Activated T-cell treated with anti-CD3 and anti-CD28 coated beads, Interleukin-2, amount 50 U/mL, for 4 hours (primary cell): ENCODE data around the gene ABCA3. TPM values are rescaled to one million over a fixed set of nuclear protein-coding genes. Genes with fewer than 3 reads are reported as not detected.

Experiments
- ATAC-seq, 2 donors: fragments of 200-7000 bp; cut with Tn5 transposase; one replicate each; pipeline ENCODE4 v1.10.0; 2021
- DNase-seq: peaks from one replicate; pipeline ENCODE4 v3.0.0-alpha.2; 2020
- H3K27me3 Mint-ChIP-seq: one replicate; pipeline ENCODE4 v1.8.0; 2021; ENCODE audit warnings: low read depth, mixed read lengths
- H3K36me3 Mint-ChIP-seq: one replicate; pipeline ENCODE4 v1.8.0; 2022; ENCODE audit warnings: mixed read lengths; ENCODE audit not compliant: insufficient read depth
- H3K4me1 Mint-ChIP-seq: one replicate; pipeline ENCODE4 v1.8.0; 2021; ENCODE audit warnings: low read depth, mixed read lengths
- H3K4me3 Mint-ChIP-seq: one replicate; pipeline ENCODE4 v1.8.0; 2021; ENCODE audit warnings: mild to moderate bottlenecking, moderate library complexity, mixed read lengths
- H3K9me3 Mint-ChIP-seq: one replicate; pipeline ENCODE4 v1.8.0; 2021; ENCODE audit warnings: mixed read lengths
- total RNA-seq, 3 donors: library from RNA; stranded (reverse); gene quantifications; one replicate each; pipeline ENCODE4 v1.2.1, GENCODE V29; 2021

ABCA3 gene
- total RNA-seq, 3 donors from 2014 or later: 2.4 to 3.7 (median 2.7) TPM

DNA sequence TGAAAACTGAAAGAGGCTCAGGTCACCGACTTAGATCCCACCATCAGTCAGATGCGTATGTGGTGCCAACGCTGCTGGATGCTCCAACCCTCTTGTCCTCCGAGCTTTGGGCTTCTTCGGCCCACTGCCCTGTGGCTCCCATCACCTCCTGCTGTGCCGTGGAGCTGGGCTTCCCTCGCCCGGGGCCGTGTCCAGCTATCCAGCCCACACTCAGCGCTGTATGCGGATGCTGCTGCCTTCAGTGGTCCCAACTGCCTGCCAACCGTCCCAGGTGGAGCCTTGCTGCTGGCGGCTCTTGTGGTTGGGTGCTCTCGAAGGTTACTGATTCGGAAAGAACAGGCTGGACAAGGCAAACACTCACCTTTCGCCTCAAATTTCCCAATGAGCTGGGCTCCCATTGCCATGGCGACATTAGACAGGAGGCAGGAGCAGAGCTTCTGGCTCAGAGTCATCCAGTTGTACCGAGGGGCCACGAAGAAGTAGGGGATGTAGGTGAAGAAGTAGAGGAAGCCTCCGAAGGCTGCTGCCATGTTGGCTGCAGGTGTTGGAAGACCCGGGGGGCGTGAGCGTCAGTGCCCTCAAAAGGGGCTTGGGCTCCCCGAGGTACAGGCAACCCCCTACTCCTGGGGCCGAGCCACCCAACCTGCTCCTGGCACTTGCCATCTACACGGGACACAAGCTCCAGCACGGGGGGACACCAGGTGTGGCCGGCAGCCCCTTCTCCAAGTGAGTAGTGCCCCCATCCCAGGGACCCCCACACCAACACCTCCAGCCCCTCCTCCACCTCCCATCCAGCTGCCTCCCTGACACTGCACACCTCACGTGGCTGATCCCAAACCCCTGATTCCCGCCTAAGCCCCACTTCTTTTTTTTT lies 32.2 kb downstream of the ABCA3 start:
- Mint-ChIP-seq H3K36me3 (peaks cover 2% of the 10 kb centered on the region), H3K27me3 (no peaks in the 10 kb centered on the region), H3K4me1 (no peaks in the 10 kb centered on the region), H3K9me3 (no peaks in the 10 kb centered on the region), H3K4me3 (no peak overlapping the region)
- DNase-seq: no peak
- no peak for ATAC-seq

DNA sequence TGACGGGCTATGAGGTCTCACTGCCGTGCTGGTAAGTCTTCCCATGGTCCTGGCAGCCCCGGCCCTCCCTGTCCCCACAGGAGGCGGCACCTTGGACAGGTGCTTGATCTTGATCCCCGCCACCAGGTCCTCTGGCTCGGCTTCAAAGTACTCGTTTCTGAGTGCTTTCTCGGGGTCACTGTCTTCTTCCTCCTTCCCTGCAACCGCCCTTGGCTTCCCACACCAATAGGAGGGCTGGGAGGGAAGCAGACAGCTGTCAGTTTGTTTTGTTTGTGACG lies 40.7 kb downstream of the ABCA3 start:
- Mint-ChIP-seq H3K4me3 (no peak overlapping the region), H3K9me3 (no peaks in the 10 kb centered on the region), H3K27me3 (no peaks in the 10 kb centered on the region), H3K36me3 (no peaks in the 10 kb centered on the region), H3K4me1 (no peaks in the 10 kb centered on the region)
- ATAC-seq (no peak), DNase-seq (no peak)

DNA sequence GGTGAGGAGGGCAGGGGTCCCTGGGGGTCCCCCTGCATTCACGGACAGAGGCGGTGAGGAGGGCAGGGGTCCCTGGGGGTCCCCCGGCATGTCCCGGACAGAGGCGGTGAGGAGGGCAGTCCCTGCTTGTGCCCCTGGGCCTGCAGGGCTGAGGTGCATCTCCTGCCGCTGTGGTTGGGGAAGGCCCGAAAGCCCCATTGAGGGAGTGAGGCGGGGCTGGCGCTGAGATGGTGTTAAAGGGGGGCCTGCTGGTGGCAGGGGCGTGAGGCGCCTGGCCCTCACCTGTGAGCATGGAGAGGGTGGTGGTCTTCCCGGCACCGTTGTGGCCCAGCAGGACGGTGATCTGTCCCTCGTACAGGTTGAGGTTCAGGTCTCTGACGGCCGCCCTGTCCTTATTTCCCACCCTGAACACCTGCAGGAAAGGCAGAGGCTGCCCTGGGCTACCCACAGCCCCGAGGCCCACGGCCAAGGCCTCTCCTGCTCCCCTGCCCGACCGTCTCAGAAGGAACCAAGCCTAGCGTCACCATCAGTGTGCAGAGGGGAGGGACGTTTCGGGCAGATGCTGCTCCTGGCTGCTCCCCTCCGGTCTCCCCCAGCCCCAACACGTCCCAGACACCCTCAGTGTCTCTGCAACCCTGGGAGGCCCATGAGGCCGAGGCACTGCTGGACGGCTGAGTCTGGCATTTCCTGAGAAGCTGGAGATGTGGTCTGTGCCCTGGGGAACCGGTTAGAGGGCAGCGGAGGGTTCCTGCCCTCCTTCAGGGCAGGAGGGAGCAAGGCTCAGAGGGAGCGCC lies 41.2 kb downstream of the ABCA3 start:
- Mint-ChIP-seq H3K4me1 (no peaks in the 10 kb centered on the region), H3K4me3 (no peak overlapping the region), H3K27me3 (no peaks in the 10 kb centered on the region), H3K36me3 (no peaks in the 10 kb centered on the region), H3K9me3 (no peaks in the 10 kb centered on the region)
- ATAC-seq (no peak), DNase-seq (no peak)

DNA sequence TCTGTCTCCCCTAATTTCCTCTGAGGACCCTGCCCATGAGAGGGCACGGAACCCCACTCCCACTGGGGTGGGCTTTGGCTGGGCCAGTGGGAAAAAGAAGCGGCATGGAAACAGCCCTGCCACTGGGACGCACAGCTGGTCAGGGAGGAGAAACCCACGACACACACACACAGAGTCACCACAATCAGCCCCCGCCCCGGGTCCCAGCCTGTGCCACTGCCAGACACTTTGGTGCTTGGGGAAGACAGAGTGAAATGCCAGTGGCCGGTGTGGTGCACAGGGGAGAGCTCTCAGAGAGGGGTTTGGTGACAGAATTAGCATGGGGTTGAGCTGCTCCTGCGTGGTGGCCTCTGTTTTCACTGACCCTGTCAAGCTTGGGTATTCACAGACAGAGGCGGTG lies 41.9 kb downstream of the ABCA3 start:
- ATAC-seq (no peak), DNase-seq (no peak)
- Mint-ChIP-seq H3K9me3 (no peaks in the 10 kb centered on the region), H3K27me3 (no peaks in the 10 kb centered on the region), H3K4me1 (no peaks in the 10 kb centered on the region), H3K36me3 (no peaks in the 10 kb centered on the region), H3K4me3 (no peak overlapping the region)

DNA sequence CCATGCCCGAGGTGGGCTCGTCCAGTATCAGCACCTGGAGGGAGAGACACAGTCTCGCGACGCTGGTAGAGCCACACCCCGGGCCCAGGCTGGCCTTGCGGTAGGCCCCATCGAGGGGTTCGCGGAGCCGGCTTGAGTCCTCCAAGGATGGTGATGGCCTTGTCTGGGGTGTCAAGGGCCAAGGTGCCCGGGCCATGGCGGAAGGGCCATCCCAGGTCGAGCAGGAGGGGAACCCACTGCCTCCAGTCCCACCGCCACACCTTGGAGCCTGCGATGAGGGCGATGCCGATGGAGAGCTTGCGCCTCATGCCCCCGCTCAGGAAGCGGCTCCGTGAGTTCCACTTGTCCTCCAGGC lies 43.0 kb downstream of the ABCA3 start:
- Mint-ChIP-seq H3K27me3 (no peaks in the 10 kb centered on the region), H3K4me1 (no peaks in the 10 kb centered on the region), H3K4me3 (no peak overlapping the region), H3K36me3 (no peaks in the 10 kb centered on the region), H3K9me3 (no peaks in the 10 kb centered on the region)
- no peak for DNase-seq
- ATAC-seq: no peak

DNA sequence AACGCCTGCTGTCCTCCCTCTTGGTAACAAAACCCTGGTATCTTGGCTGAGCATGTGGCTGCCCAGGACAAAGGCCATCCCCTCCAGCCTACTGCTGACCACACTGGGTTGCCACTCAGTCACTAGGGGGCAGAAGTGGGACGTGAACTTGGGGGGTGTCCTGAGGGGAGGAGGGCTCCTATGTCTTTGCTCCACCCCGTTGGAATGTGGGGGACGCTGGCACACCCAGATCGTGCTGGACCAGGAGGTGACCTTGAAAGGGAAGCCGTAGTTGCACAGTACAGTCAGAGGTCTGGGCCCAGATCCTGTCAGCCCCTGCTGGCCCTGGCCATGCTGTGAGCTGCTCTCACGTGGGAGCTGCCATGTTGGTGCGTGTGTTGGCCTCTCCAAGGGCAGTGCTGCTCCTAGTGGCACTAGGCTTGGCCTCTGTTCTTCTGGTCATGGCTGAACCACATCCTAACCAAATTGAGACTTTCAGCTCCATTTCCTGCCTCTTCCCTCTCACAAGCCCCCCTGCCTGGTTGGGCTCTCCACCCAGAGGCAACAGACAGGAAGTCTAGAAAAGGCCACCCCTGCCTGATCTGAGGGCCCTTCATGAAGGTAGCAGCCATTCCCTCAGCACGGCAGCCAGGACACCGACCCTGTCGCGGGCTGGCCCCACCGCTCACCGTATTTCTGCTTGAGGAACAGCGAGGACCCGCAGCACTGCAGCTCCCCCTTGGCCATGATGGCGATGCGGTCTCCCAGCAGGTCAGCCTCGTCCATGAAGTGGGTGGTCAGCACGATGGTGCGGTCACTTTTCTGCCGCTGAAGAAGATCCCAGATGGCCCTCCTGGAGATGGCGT lies 43.6 kb downstream of the ABCA3 start:
- DNase-seq (no peak), ATAC-seq (no peak)

DNA sequence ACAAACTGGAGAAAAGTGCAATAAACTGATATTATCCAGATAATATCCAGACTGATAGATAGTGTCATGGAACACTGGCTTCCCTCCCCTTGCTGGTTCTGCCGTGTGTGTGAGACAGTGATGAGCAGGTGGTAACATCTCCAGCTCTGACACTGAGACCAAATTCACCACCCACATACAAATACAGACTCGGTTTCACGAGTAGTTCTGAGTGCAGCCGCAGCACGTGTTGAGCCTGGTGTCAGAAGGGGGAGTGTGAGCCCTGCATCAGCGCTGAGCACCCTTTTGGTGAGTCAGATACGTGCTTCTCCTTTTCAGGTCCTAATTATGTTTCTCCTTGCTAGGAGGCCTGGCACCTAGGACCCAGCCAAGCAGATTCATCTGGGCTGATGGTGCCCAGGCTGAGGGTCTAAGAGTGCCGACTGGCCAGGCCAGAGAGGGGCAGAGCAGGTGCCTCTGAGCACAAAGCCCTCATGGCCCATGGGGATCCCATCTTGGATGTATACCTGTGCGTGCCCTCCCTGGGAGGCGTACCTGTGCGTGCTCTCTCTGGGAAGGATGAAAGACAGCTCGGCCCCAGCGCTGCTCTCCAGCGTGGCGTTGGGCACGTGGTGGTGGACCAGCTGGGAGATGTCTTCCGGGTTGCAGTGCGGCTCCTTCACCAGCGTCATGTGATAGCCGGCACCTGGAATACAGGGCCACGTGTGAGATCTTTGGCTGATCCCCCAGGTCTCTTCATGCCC lies 45.3 kb downstream of the ABCA3 start:
- Mint-ChIP-seq H3K4me1 (no peaks in the 10 kb centered on the region), H3K36me3 (no peaks in the 10 kb centered on the region), H3K9me3 (no peaks in the 10 kb centered on the region), H3K27me3 (no peaks in the 10 kb centered on the region), H3K4me3 (no peak overlapping the region)
- peak; percentile 25 to 30 for ATAC-seq
- no peak for DNase-seq

More for the DNA sequence above, 43.6 kb downstream of the ABCA3 start:
- H3K4me3 Mint-ChIP-seq: no peak overlapping the region
- no peaks in the 10 kb centered on the region for H3K9me3 Mint-ChIP-seq
- H3K4me1 Mint-ChIP-seq: no peaks in the 10 kb centered on the region
- no peaks in the 10 kb centered on the region for H3K27me3 Mint-ChIP-seq
- no peaks in the 10 kb centered on the region for H3K36me3 Mint-ChIP-seq

DNA sequence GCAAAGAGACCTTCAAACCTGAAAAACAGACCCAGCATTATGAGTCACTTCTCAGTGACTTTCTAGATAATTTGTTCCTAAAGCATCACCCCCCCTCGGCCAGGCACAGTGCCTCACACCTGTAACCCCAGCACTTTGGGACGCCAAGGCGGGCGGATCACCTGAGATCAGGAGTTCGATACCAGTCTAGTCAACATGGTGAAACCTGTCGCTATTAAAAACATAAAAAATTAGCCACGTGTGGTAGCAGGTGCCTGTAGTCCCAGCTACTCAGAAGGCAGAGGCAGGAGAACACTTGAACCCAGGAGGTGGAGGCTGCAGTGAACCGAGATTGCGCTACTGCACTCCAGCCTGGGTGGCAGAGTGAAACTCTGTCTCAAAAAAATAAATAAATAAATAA lies 48.3 kb downstream of the ABCA3 start:
- no peak overlapping the region for H3K4me3 Mint-ChIP-seq
- H3K9me3 Mint-ChIP-seq: no peaks in the 10 kb centered on the region
- no peaks in the 10 kb centered on the region for H3K4me1 Mint-ChIP-seq
- ATAC-seq: no peak
- DNase-seq: no peak
- no peaks in the 10 kb centered on the region for H3K27me3 Mint-ChIP-seq
- H3K36me3 Mint-ChIP-seq: no peaks in the 10 kb centered on the region

DNA sequence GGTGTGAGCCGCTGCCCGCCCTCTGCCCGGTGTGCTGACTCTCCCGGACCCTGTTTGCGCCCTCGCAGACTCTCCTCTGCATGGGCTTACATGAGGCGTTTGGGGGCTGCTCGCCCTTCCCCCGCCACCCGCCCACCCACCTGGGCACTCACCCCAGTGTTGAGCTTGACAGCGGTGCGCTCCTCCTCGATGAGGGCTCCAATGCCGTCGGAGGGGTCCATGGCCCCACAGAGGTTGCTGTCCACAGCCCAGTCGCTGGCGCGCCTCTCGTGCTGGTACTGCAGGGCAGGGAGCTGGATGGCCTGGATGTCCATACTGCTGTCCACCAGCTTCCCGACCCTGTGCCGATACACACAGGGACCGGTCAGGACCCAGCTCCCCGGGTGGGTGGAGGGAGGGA lies 51.2 kb downstream of the ABCA3 start:
- H3K4me1 Mint-ChIP-seq: no peaks in the 10 kb centered on the region
- H3K9me3 Mint-ChIP-seq: no peaks in the 10 kb centered on the region
- H3K36me3 Mint-ChIP-seq: no peaks in the 10 kb centered on the region

DNA sequence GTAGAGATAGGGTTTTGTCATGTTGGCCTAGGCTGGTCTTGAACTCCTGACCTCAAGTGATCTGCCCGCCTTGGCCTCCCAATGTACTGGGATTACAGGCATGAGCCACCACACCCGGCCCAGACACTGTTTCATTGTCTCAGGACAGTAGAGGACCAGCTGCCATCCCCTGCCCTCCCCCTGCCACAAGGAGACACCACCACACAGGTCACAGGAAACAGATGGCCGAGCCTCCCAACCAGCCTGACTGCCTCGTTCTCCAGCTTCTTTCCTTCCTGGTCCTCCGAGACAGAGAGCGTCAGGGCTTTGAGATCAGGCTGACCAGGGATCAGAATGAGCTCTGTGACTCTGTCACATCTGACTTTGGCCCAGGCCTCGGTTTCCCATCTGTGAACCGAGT lies 51.8 kb downstream of the ABCA3 start:
- Mint-ChIP-seq H3K4me3 (no peak overlapping the region), H3K27me3 (no peaks in the 10 kb centered on the region), H3K4me1 (no peaks in the 10 kb centered on the region), H3K36me3 (peaks cover 1% of the 10 kb centered on the region), H3K9me3 (no peaks in the 10 kb centered on the region)
- ATAC-seq: no peak
- no peak for DNase-seq

More for the DNA sequence above, 51.2 kb downstream of the ABCA3 start:
- ATAC-seq (no peak), DNase-seq (no peak)
- no peaks in the 10 kb centered on the region for H3K27me3 Mint-ChIP-seq
- no peak overlapping the region for H3K4me3 Mint-ChIP-seq

DNA sequence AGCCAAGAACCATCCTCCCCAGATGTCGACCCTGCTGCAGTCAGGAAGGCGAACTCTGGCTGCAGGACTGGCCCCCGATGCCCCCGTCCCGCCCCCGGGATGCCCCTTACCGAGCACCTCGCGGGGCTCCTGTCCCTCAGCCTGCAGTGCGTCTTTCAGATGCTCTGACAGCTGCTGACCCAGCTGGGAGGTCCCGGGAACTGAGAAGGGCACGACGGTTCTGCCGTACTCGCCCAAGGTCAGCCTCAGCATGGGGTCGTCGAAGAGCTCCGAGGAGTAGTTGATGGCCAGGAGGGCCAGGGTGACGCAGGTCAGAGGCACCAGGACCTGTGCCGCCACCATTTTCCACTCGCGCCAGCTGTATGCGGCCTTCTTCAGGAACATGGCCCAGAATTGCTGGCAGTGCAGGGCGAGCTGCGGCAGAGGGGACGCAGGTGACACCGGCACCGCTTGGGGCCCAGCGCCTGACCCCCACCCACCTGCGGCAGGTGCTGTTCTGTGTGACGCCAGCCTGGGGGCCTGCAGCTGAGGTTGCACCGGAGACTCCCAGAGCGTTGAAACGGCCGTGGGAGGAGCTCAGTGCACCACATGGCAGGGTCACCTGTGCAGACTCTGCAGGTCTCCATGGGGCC lies 52.5 kb downstream of the ABCA3 start:
- DNase-seq: no peak
- no peaks in the 10 kb centered on the region for H3K4me1 Mint-ChIP-seq
- H3K36me3 Mint-ChIP-seq: peaks cover 3% of the 10 kb centered on the region
- ATAC-seq: no peak
- H3K27me3 Mint-ChIP-seq: no peaks in the 10 kb centered on the region
- H3K9me3 Mint-ChIP-seq: no peaks in the 10 kb centered on the region
- no peak overlapping the region for H3K4me3 Mint-ChIP-seq

DNA sequence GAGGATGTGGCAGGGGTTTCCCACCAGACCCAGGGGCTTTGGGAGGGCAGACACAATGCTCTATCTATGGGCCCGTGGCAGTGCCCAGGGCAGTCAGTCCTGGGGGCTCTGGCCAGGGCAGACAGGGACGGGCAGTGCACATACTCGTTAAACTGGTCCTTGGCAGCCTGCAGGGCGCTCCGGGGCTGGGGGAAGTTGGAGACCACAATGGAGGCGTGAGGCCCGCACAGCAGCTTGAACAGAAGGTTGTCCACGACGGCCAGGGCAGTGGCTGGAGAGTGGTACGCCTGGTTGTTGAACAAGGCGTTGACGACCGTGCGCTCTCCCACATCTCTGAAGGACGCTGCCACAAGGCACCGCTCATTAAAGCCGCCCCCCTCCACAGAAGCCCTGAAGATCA lies 54.0 kb downstream of the ABCA3 start:
- Mint-ChIP-seq H3K4me1 (no peaks in the 10 kb centered on the region), H3K36me3 (peaks cover 3% of the 10 kb centered on the region), H3K27me3 (no peaks in the 10 kb centered on the region), H3K4me3 (no peak overlapping the region), H3K9me3 (no peaks in the 10 kb centered on the region)
- ATAC-seq (no peak), DNase-seq (no peak)

DNA sequence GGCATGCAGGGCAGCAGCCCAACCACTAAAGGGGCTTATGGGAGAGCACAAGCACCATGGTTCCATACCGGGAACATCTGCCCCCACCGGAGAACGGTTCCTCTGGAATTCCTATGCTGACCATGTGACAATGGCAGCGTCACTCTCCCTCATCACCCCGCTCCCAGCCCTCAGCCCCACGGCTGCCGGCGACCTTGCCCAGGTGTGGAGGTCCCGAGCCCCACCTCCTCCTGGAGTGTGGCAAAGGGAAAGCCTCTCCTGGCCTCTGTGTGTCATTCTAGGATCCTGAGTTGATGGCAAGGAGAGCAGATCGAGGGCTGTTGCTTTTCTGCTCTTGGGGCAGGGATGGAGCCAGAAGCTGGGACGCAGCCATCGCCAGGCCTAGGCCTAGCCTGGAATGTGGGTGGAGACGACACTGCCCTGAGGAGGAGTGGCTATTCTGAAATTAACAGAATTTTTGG lies 54.8 kb downstream of the ABCA3 start:
- no peaks in the 10 kb centered on the region for H3K4me1 Mint-ChIP-seq
- H3K9me3 Mint-ChIP-seq: no peaks in the 10 kb centered on the region
- no peak overlapping the region for H3K4me3 Mint-ChIP-seq
- peaks cover 3% of the 10 kb centered on the region for H3K36me3 Mint-ChIP-seq
- ATAC-seq (no peak), DNase-seq (no peak)
- no peaks in the 10 kb centered on the region for H3K27me3 Mint-ChIP-seq
